Esophagus muscularis mucosa (tissue), 4 donors: ENCODE measurements around the gene TMEM141. TPM values are rescaled to one million over a fixed set of nuclear protein-coding genes. Genes with fewer than 3 reads are reported as not detected.
A peak's percentile ranks its signal among the peaks of the same experiment; 100 is the strongest.

ENCODE experiments used
- DNase-seq: peaks from one replicate; pipeline ENCODE4 v3.0.0-alpha.2; 2017; ENCODE audit errors: extremely low spot score
- H3K27ac ChIP-seq, 4 donors: fragments of 200-600 bp; sonication (generic); replicated peaks in 1 of 4; 1 replicate in 3 of 4; 2 replicates in 1 of 4; pipeline ENCODE4 v1.5.1; 2016 to 2019; ENCODE audit warnings: mild to moderate bottlenecking in 1 of 4
- H3K27me3 ChIP-seq, 4 donors: fragments of 200-600 bp; sonication (generic); one replicate each; pipeline versions ENCODE4 v1.5.1 to v1.6.0; 2016 to 2019
- H3K36me3 ChIP-seq, 4 donors: fragments of 200-600 bp; sonication (generic); one replicate each; pipeline ENCODE4 v1.5.1; 2016 to 2019
- H3K4me1 ChIP-seq, 4 donors: fragments of 200-600 bp; sonication (generic); one replicate each; pipeline ENCODE4 v1.5.1; 2016 to 2019
- H3K4me3 ChIP-seq, 4 donors: fragments of 200-600 bp; sonication (generic); 1 replicate in 2 of 4; 2 replicates in 2 of 4; pipeline ENCODE4 v1.5.1; 2016 to 2019; ENCODE audit warnings: mild to moderate bottlenecking in 4 of 4, moderate library complexity in 1 of 4
- H3K9me3 ChIP-seq, 4 donors: fragments of 200-600 bp; sonication (generic); 1 replicate in 3 of 4; 2 replicates in 1 of 4; pipeline ENCODE4 v1.5.1; 2016 to 2019
- EP300 ChIP-seq: sonication (generic); formaldehyde crosslinking; IDR thresholded peaks from one replicate; pipeline ENCODE4 v1.6.1; 2017; ENCODE audit warnings: antibody characterized with exemption
- POLR2A ChIP-seq: fragments of 450-650 bp; IDR thresholded peaks from one replicate; pipeline ENCODE4 v1.6.1; 2017; ENCODE audit warnings: antibody characterized with exemption, moderate library complexity, mild to moderate bottlenecking, low read depth
- POLR2AphosphoS5 ChIP-seq, 2 donors: sonication (generic); formaldehyde crosslinking; IDR thresholded peaks; one replicate each; pipeline ENCODE4 v1.6.1; 2017; ENCODE audit warnings: antibody characterized with exemption in 2 of 2
- WGBS: methylation state at CpG from one replicate; pipeline ENCODE4 v1.1.5; 2018; 5-methylcytosine and 5-hydroxymethylcytosine counted together
- intact Hi-C: fragments of 100-400 bp; cut with DNase I; formaldehyde crosslinking; loops from one replicate; pipeline ENCODE4 v1.15.1; 2023
- total RNA-seq, 4 donors: library from RNA; depleted of rRNA; stranded (reverse); fragments of >200 nt; gene quantifications; one replicate each; pipeline versions ENCODE4 v1.1.0 to v1.2.1, GENCODE V29; 2016
- TF ChIP-seq, protein P1 (sequence below), 3 experiments: fragments of 200-600 bp in 2 of 3; fragments of 450-650 bp in 1 of 3; sonication (generic) in 2 of 3; IDR thresholded peaks; one replicate each; pipeline ENCODE4 v1.5.1; 2017 to 2019; ENCODE audit warnings: antibody characterized with exemption in 3 of 3, mild to moderate bottlenecking in 2 of 3, moderate library complexity in 1 of 3

The TMEM141 gene
- total RNA-seq, 4 donors from 2014 or later, result 27.9 to 48.7 (median 31.5) TPM

DNA sequence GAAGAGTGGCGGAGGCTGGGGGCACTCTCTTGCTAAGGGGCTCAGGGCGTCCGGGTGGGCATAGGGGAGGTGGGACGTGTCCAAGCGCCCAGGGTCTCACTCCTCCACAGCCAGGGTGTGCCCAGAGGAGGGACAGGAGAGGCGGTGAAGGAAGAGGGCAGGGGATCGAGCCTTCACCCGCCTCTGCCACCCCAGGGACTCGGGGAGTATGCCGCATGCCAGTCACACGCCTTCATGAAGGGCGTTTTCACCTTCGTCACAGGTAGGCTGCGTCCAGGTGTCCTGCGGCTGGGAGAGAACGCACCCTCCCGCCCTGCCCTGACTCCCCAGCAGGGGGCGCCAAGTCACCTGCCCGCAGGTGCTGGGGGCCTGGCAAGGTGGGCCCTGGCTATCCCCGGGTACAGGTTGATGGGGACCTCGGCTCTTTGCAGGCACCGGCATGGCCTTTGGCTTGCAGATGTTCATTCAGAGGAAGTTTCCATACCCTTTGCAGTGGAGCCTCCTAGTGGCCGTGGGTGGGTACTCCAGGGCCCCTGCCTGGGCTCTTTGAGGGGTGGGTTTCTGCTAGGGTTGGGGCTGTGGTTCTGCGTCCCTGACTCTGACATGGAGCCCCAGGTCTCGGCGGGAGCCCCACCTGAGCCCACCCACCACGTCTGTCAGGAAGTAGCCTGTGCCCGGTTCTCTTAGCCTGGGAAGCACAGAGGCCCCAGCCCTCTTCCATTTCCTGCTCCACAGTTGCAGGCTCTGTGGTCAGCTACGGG lies 552 bp downstream of the TMEM141 start:
- Histone ChIP-seq H3K4me3 (peak overlapping the region; percentile 77 to 80 (median 80)), H3K4me1 (peaks cover 22 to 38% (median 33%) of the 10 kb centered on the region in 4 donors), H3K9me3 (no peaks in the 10 kb centered on the region), H3K36me3 (peaks cover 0 to 22% (median 15%) of the 10 kb centered on the region in 4 donors), H3K27me3 (peaks cover 0 to 8% (median 7%) of the 10 kb centered on the region in 4 donors), H3K27ac (peak overlapping the region; percentile 93 to 95 (median 94))
- 7% methylated on average over 17 of the region's 29 CpGs for WGBS
- intact Hi-C loops, result no loop called here
- TF ChIP-seq, protein P1, sequence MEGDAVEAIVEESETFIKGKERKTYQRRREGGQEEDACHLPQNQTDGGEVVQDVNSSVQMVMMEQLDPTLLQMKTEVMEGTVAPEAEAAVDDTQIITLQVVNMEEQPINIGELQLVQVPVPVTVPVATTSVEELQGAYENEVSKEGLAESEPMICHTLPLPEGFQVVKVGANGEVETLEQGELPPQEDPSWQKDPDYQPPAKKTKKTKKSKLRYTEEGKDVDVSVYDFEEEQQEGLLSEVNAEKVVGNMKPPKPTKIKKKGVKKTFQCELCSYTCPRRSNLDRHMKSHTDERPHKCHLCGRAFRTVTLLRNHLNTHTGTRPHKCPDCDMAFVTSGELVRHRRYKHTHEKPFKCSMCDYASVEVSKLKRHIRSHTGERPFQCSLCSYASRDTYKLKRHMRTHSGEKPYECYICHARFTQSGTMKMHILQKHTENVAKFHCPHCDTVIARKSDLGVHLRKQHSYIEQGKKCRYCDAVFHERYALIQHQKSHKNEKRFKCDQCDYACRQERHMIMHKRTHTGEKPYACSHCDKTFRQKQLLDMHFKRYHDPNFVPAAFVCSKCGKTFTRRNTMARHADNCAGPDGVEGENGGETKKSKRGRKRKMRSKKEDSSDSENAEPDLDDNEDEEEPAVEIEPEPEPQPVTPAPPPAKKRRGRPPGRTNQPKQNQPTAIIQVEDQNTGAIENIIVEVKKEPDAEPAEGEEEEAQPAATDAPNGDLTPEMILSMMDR (IDR thresholded peaks at IDR 0.05), result peak; percentile 61 to 85 (median 62)
- no peak for TF ChIP-seq POLR2AphosphoS5 (IDR thresholded peaks at IDR 0.05)
- DNase-seq, result no peak

DNA sequence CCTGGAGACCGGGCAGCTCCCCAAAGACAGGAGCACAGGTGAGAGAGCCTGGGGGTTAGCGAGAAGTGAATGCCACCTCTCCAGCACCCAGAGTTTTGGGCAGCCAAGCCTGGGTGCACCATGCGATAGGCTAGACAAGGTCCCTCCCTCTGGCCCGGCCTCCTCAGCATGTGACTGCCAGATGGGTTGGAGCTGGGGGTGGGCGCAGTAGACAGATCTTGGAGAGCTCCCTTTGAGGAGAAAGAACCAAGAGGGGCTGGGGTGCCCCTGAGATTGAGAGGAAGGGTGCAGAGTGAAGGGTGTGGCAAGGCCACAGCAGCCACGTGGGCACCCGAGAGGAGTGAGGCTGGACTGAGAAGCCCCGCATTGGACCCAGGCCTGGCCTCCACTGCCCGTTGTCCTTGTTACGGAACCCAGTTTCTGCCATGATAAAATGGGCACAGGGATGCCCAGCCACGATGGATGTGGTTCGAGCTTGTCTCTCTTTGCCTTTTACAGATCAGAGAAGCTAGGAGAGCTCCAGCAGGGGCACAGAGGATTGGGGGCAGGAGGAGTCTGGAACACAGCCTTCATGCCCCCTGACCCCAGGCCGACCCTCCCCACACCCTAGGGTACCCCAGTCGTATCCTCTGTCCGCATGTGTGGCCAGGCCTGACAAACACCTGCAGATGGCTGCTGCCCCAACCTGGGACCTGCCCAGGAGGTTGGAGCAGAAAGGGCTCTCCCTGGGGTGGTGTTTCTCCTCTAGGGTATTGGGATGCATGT lies 1.4 kb downstream of the TMEM141 start:
- H3K4me1 ChIP-seq, result peaks cover 22 to 38% (median 31%) of the 10 kb centered on the region in 4 donors
- no peaks in the 10 kb centered on the region for H3K9me3 ChIP-seq
- TF ChIP-seq EP300, result no peak
- TF ChIP-seq POLR2AphosphoS5 (IDR thresholded peaks at IDR 0.05), result no peak
- TF ChIP-seq POLR2A, result no peak
- TF ChIP-seq, protein P1 (IDR thresholded peaks at IDR 0.05), result no peak
- 70% methylated on average over 12 of the region's 15 CpGs for WGBS
- peak overlapping the region in 2 of 4 donors; percentile 77 to 80 for H3K4me3 ChIP-seq
- peaks cover 0 to 16% (median 8%) of the 10 kb centered on the region in 4 donors for H3K27me3 ChIP-seq
- peaks cover 0 to 22% (median 15%) of the 10 kb centered on the region in 4 donors for H3K36me3 ChIP-seq
- DNase-seq, result no peak
- peak overlapping the region in 1 of 4 donors; percentile 93 for H3K27ac ChIP-seq
- intact Hi-C loops, result no loop called here

DNA sequence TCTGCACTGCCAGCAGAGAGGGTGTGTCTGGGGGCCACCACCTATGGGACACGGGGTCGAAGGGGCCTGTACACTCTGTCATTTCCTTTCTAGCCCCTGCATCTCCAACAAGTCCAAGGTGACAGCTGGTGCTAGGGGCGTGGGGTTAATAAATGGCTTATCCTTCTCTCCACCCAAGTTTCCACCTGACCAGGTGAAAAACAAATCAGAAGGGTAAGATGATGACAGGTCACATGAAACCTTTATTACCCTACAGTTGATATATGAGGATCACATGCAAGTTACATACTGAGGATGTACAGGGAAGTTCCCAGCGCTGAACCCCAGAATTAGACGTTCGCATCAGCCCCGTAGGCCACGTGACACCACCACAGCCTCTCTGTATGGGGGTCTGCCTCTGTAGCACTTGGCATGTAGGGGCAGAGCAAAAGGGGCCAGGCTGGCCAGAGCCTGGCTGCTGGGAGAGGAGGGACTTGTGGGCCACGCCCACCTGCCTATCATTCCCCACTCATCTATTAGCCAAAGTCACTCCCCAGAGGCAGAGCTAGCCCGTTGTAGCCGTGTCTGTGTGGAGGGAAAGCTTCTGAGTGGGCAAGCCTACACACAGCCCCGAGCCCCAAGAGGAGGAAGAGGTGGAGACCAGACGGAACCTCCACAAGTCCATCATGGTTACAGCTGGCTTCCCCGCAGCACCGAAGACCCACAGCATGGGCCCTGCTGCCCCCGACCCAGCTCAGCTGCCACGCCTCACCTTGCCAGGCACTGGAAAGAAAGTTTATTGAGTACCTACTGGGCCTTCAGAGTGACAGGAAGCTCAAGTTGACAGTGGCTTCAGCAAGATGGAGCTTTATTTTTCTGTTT lies 2.2 kb downstream of the TMEM141 start:
- intact Hi-C loops, result no loop called here

More for the DNA sequence above, 2.2 kb downstream of the TMEM141 start:
- Histone ChIP-seq H3K4me1 (peaks cover 19 to 32% (median 25%) of the 10 kb centered on the region in 4 donors), H3K4me3 (no peak overlapping the region), H3K9me3 (no peaks in the 10 kb centered on the region), H3K36me3 (peaks cover 0 to 22% (median 15%) of the 10 kb centered on the region in 4 donors), H3K27ac (no peak overlapping the region), H3K27me3 (peaks cover 0 to 24% (median 15%) of the 10 kb centered on the region in 4 donors)
- WGBS, result 84% methylated on average over 17 of the region's 17 CpGs
- DNase-seq, result no peak
- TF ChIP-seq EP300, result no peak
- no peak for TF ChIP-seq POLR2AphosphoS5 (IDR thresholded peaks at IDR 0.05)
- TF ChIP-seq, protein P1 (IDR thresholded peaks at IDR 0.05), result no peak
- no peak for TF ChIP-seq POLR2A
